HepG2 (cell line): ENCODE data around the gene ALDOA. TPM values are rescaled to one million over a fixed set of nuclear protein-coding genes. Genes with fewer than 3 reads are reported as not detected.

Experiments
- ATAC-seq: fragments of 200-7000 bp; cut with Tn5 transposase; 3 replicates; pipeline ENCODE4 v1.9.1; 2020; ENCODE audit warnings: mild to moderate bottlenecking, moderate library complexity
- BruUV-seq: library from RNA; stranded (reverse); fragments of 400-500 nt; replicated peaks from 2 replicates; lab custom pipeline; 2021; lab: Mats Ljungman, UMichigan
- CTCF ChIA-PET: fragments of 300-600 bp; formaldehyde crosslinking; extraction: SDS; loops from one replicate; lab custom pipeline; 2021; ENCODE audit warnings: low total read pairs, inconsistent platforms, low intra/inter-chr PET ratio; lab: Yijun Ruan, JAX
- POLR2A ChIA-PET: fragments of 350-600 bp; sonication (Branson Sonifier 250); formaldehyde crosslinking; loops from one replicate; lab custom pipeline; 2020; ENCODE audit warnings: antibody characterized with exemption, inconsistent platforms; lab: Yijun Ruan, JAX
- DNase-seq: peaks from one replicate; pipeline ENCODE4 v3.0.0-alpha.2; 2015; ENCODE audit warnings: low spot score
- FAIRE-seq: peaks from 3 replicates; lab custom pipeline; 2011; peaks lifted over from hg19 to GRCh38; lab: Jason Lieb, UNC
- H2AFZ ChIP-seq: one replicate; pipeline ENCODE4 v1.6.1; 2011; ENCODE audit warnings: low read length, inconsistent platforms
- H3K27ac ChIP-seq: fragments of 300-600 bp; 3 replicates; pipeline ENCODE4 v1.8.0; 2011; ENCODE audit warnings: mixed run types, mild to moderate bottlenecking, mixed read lengths, low read length, inconsistent platforms; ENCODE audit not compliant: insufficient read depth; ENCODE audit errors: extremely low read length
- H3K27me3 ChIP-seq, 2 experiments: fragments of 200-600 bp in 1 of 2; 2 replicates in 1 of 2; 3 replicates in 1 of 2; pipeline versions ENCODE4 v1.6.0 to v1.8.0; 2011; ENCODE audit warnings: low read length in 2 of 2, mild to moderate bottlenecking in 2 of 2, moderate library complexity in 2 of 2, inconsistent platforms in 1 of 2; ENCODE audit not compliant: insufficient read depth in 2 of 2, control insufficient read depth in 1 of 2
- H3K36me3 ChIP-seq, 2 experiments: fragments of 200-600 bp in 1 of 2; replicated peaks in 1 of 2; 2 replicates in 1 of 2; 3 replicates in 1 of 2; pipeline versions ENCODE4 v1.5.1 to v1.8.0; 2011; ENCODE audit warnings: low read length in 2 of 2, inconsistent platforms in 1 of 2; ENCODE audit not compliant: insufficient read depth in 2 of 2, control insufficient read depth in 1 of 2
- H3K4me1 ChIP-seq: 2 replicates; pipeline ENCODE4 v1.5.1; 2012; ENCODE audit warnings: low read length, inconsistent platforms; ENCODE audit not compliant: insufficient read depth
- H3K4me2 ChIP-seq: 2 replicates; pipeline ENCODE4 v1.6.0; 2011; ENCODE audit warnings: low read depth, low read length, inconsistent platforms
- H3K4me3 ChIP-seq, 3 experiments: fragments of 200-600 bp in 1 of 3; sonication (generic), shearing (Covaris generic) in 1 of 3; replicated peaks in 1 of 3; 2 replicates each; pipeline ENCODE4 v1.5.1; 2011 to 2016; ENCODE audit warnings: low read length in 3 of 3, inconsistent platforms in 2 of 3, low read depth in 2 of 3, mild to moderate bottlenecking in 2 of 3, control low read depth in 1 of 3, mixed read lengths in 1 of 3; ENCODE audit not compliant: insufficient read depth in 1 of 3
- H3K79me2 ChIP-seq: one replicate; pipeline ENCODE4 v1.6.1; 2011; ENCODE audit warnings: low read length, inconsistent platforms; ENCODE audit not compliant: insufficient read depth
- H3K9ac ChIP-seq: 2 replicates; pipeline ENCODE4 v1.6.0; 2011; ENCODE audit warnings: mild to moderate bottlenecking, low read depth, low read length, inconsistent platforms; ENCODE audit not compliant: insufficient read depth
- H3K9me3 ChIP-seq: 2 replicates; pipeline ENCODE4 v1.5.1; 2012; ENCODE audit warnings: mild to moderate bottlenecking, low read length
- H4K20me1 ChIP-seq: 2 replicates; pipeline ENCODE4 v1.6.0; 2011; ENCODE audit warnings: inconsistent platforms, mild to moderate bottlenecking, low read length, moderate library complexity; ENCODE audit not compliant: insufficient read depth
- CTCF ChIP-seq: sonication (generic); formaldehyde crosslinking; IDR thresholded peaks from 2 replicates; pipeline ENCODE4 v1.5.0; 2020; ENCODE audit warnings: mild to moderate bottlenecking, missing genetic modification reagents, moderate library complexity
- DMAP1 ChIP-seq: IDR thresholded peaks from 2 replicates; pipeline ENCODE4 v1.6.1; 2016
- HNRNPL ChIP-seq: fragments of 200-400 bp; formaldehyde crosslinking; IDR thresholded peaks from 2 replicates; pipeline ENCODE4 v1.6.1; 2017; ENCODE audit warnings: mild to moderate bottlenecking, low read depth, low read length
- XRCC5 ChIP-seq: fragments of 200-400 bp; formaldehyde crosslinking; optimal IDR thresholded peaks from 2 replicates; pipeline ENCODE3; 2017; ENCODE audit warnings: mild to moderate bottlenecking, low read length
- ZNF335 ChIP-seq: sonication (generic); formaldehyde crosslinking; IDR thresholded peaks from 2 replicates; pipeline ENCODE4 v1.4.0; 2020; ENCODE audit warnings: missing genetic modification reagents
- WGBS: methylation state at CpG from one replicate; pipeline ENCODE4 v1.1.6; 2017; ENCODE audit warnings: low lambda C conversion rate; 5-methylcytosine and 5-hydroxymethylcytosine counted together
- in situ Hi-C: cut with HindIII; loops from 2 replicates; pipeline ENCODE4 v1.10.0; 2017; ENCODE audit warnings: low pct_unique_long_range_greater_than_20kb; ENCODE audit not compliant: extremely low pct_ligation_motif_present
- intact Hi-C: fragments of 100-400 bp; cut with micrococcal nuclease; formaldehyde crosslinking; loops from one replicate; pipeline ENCODE4 v1.10.0; 2022; ENCODE audit not compliant: unreplicated experiment
- polyA plus RNA-seq, 8 experiments: library from polyadenylated mRNA; depleted of rRNA in 3 of 8; stranded (reverse) in 7 of 8; unstranded in 1 of 8; fragments of >200 nt; fragmentation: Illumina TruSeq in 4 of 8; extraction: Trizol in 4 of 8; gene quantifications; 2 replicates each; pipeline versions ENCODE4 v1.2.1 to v1.2.3, GENCODE V29; 2011 to 2016; ENCODE audit warnings: low read depth in 4 of 8, missing spikeins in 1 of 8, mixed read lengths in 1 of 8; ENCODE audit not compliant: insufficient read depth in 1 of 8
- total RNA-seq, 5 experiments: library from RNA; depleted of rRNA; stranded (reverse); fragments of >200 nt; fragmentation: Illumina TruSeq; extraction: Trizol; gene quantifications; 2 replicates each; pipeline ENCODE4 v1.2.3, GENCODE V29; 2016; ENCODE audit warnings: low read depth in 1 of 5

ALDOA gene
- total and polyA plus RNA-seq, 2 of the 13 experiments (the other 11 are each of a cell fraction or from before 2014, with no cell fraction given) = 925 to 1,884 TPM

- Histone ChIP-seq H2AFZ (no peak overlapping the region), H3K79me2 (peaks cover 36% of the 10 kb centered on the region), H3K27ac (peak overlapping the region; percentile 35), H3K4me1 (peaks cover 49% of the 10 kb centered on the region), H3K9ac (no peak overlapping the region), H3K9me3 (no peaks in the 10 kb centered on the region), H3K36me3 (peaks cover 37 to 65% of the 10 kb centered on the region in 2 experiments), H3K4me2 (no peak overlapping the region; the same call in 1 of the 2 replicates), H3K4me3 (no peak overlapping the region), H4K20me1 (peaks cover 3% of the 10 kb centered on the region; the same call in 1 of the 2 replicates), H3K27me3 (no peaks in the 10 kb centered on the region)
- no TSS peak for BruUV-seq
- FAIRE-seq = peak; percentile 57
- no peak for DNase-seq
- in situ Hi-C loops = loop anchor here (25.0 kb wide), 1 partner anchor 555 kb away; no protein-coding TSS in a partner anchor
- POLR2A ChIA-PET = interaction anchor here (3.2 kb wide), 1 partner anchor 9 kb away, joined by 24 read pairs; the partner anchor contains the start of gene TBX6
- TF ChIP-seq DMAP1 (CRISPR knock-in tag) (no peak), XRCC5 (peak; percentile 75), ZNF335 (CRISPR knock-in tag) (no peak), HNRNPL (0 out of 2 replicates have a peak, but pooled peaks have one; percentile 21), CTCF (CRISPR knock-in tag) (peak; percentile 44)
- ATAC-seq = peak; percentile 15; the same call in 2 of the 3 replicates
- intact Hi-C loops = loop anchor here (10.0 kb wide), 1 partner anchor 572 kb away; the partner anchor contains the start of genes FBRS and PRR14
- 98% methylated on average over 16 of the region's 20 CpGs for WGBS
- CTCF ChIA-PET = interaction anchor here (1.0 kb wide), 1 partner anchor 29 kb away, joined by 3 read pairs; no protein-coding TSS in a partner anchor
Measured at GRCh38 chr16:30082545-30083090, 17.1 kb downstream of the ALDOA start.
